Retinal pigment epithelial cell (primary cell): ENCODE data around the gene UGT1A10.
A peak's percentile ranks its signal among the peaks of the same experiment; 100 is the strongest.

Source experiments
- DNase-seq: peaks from one replicate; pipeline ENCODE4 v3.0.0-alpha.2; 2010; ENCODE audit warnings: low read depth
- H3K4me3 ChIP-seq: 2 replicates; pipeline ENCODE4 v1.5.1; 2011; ENCODE audit warnings: mild to moderate bottlenecking, low read length, control low read depth, moderate library complexity
- TF ChIP-seq, protein P1 (sequence below): conservative IDR thresholded peaks from 2 replicates; pipeline ENCODE4 v1.5.1; 2011; ENCODE audit warnings: low read depth, low read length, control low read depth, inconsistent platforms

Gene UGT1A10

DNA sequence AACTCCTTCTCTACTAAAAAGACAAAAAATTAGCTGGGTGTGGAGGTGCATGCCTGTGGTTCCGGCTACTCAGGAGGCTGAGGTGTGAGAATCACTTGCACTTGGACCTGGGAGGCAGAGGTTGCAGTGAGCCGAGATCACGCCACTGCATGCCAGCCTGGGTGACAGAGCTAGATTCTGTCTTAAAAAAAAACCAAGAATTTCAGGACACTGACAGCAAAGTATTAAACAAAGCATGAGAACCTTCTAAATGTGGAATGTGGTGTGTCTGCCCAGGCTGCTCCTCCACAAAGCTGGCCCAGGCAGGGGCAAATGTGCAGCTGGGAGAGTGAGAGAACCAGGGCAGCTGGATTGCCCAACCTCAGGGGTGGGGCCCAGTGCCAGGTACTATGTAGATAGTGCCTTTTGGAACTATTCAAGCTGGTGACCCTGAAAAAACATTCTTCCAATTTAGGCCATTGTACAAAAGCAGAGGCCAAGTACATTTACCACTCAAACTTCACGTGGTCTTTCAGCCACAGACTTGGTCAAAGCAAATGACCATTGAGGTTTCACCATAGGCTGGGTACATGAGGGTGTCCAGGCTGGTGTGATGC is 69.8 kb downstream of the UGT1A10 start:
- TF ChIP-seq, protein P1, sequence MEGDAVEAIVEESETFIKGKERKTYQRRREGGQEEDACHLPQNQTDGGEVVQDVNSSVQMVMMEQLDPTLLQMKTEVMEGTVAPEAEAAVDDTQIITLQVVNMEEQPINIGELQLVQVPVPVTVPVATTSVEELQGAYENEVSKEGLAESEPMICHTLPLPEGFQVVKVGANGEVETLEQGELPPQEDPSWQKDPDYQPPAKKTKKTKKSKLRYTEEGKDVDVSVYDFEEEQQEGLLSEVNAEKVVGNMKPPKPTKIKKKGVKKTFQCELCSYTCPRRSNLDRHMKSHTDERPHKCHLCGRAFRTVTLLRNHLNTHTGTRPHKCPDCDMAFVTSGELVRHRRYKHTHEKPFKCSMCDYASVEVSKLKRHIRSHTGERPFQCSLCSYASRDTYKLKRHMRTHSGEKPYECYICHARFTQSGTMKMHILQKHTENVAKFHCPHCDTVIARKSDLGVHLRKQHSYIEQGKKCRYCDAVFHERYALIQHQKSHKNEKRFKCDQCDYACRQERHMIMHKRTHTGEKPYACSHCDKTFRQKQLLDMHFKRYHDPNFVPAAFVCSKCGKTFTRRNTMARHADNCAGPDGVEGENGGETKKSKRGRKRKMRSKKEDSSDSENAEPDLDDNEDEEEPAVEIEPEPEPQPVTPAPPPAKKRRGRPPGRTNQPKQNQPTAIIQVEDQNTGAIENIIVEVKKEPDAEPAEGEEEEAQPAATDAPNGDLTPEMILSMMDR, result no peak
- no peak overlapping the region for H3K4me3 ChIP-seq
- DNase-seq, result no peak

DNA sequence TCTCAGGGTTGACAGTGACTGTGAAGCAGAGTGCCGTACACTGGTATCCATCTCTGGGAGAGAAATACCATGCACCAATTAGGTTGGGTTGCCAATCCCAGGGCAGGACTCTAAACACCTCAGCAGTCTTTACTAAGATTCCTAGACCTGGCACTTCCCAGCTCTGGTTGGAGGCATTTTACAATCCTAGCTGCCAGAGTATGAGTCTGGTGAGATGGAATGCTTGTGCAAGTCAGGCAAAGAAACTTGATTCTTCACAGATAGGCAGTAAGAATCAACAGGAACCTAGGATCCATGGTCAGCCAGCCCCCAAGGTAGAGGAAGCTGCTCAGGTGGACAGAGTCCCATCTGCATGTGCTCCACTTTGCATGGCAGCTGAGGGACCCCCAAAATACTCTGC is 70.5 kb downstream of the UGT1A10 start:
- H3K4me3 ChIP-seq, result no peak overlapping the region
- DNase-seq, result no peak
- TF ChIP-seq, protein P1, result no peak

DNA sequence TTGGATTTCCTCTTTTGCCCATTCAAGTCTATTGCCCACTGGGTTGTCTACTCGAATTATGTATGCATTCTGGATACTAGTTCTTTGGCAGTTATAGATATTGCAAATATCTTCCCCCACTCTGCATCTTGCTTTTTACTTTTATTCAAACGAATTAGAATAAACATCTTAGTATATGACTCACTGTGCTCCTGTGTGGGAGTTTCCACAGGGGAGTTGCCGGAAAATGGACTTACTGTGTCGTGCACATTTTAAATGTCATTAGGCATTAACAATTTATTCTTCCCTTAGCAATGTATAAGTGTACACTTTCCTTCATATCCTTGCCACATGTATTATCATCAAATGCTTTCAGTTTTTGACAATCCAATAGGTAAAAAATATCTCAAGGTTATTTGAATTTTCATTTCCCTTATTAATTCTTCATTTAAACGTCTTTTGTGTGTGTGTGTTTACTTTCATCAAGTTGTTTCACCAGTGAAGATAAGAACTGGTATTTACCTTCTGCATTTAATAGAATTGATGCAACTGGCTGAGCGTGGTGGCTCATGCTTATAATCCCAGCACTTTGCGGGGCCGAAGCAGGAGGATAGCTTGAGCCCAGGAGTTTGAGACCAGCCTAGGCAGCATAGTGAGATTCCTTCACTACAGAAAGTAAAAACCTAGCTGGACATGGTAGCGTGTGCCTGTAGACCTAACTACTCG is 71.8 kb downstream of the UGT1A10 start:
- H3K4me3 ChIP-seq, result no peak overlapping the region
- no peak for DNase-seq
- TF ChIP-seq, protein P1, result no peak

DNA sequence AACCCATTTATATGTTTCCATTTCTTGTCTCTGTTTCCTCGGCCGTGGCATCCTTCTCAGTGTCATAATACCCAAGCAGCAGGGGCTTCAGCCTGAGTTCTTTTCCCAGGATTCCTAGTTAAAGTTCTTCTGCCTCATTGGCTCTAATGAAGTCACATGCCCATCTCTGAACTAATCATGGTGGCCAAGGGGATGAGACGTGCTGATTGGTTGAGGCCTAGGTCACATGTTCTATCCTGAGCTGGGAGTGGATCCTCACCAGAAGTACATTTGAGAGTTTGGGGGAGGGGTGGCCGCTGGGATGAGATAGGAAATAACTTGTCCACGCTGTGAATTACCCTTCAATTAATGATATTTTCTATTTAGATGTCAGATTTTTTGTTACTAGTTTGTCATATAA is 72.7 kb downstream of the UGT1A10 start:
- DNase-seq, result no peak
- TF ChIP-seq, protein P1, result no peak
- H3K4me3 ChIP-seq, result no peak overlapping the region

DNA sequence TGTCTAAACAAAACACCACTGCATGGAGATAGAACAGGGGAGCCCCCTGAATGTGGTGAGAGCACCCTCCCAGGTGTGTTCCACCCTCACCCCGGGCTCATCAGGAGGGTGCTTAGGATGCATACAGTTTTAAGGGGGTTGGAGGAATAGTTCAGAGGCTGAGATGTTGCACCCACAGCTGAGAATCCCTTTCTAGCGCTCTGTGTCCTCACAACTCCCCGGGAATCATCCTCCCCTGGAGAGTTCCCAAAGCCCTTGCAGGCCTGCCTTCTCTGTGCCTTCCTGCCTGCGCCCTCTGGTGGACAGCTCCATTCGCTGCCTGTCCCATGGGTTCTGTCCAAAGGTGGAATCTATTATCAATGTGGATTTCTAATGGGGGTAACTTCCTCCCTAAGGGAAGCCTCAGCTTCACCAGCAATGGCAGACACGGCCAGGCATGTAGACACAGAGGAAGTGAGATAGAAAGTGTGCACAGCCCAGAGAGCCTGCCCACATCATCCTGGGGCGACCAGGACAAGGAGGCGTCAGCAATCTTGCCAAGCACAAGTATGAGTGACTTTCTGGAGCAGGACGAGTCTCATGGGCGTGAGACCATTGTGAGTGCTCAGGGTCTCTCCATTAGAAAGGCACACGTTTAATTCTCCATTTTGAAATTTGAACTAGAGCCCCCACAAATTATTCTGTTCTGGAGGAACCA is 75.2 kb downstream of the UGT1A10 start:
- TF ChIP-seq, protein P1, result peak; percentile 98

DNA sequence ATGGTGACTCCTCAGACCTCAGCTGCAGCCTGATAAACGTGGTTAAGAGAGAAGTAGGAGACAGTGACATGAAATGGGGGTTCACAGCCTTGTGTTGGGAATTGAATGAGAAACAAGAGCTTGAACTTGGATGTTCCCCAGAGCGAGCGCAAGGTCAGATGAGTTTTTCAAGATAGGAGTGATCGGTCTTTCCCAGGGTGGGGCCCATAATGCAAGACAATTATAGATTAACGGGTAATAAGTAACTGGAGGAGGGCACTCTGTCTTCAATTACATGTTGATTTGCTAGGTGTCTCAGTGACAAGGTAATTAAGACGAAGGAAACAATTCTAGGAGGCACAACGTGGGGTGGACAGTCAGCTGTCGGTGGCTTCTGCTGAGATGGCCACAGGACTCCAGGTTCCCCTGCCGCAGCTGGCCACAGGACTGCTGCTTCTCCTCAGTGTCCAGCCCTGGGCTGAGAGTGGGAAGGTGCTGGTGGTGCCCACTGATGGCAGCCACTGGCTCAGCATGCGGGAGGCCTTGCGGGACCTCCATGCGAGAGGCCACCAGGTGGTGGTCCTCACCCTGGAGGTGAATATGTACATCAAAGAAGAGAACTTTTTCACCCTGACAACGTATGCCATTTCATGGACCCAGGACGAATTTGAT is 76.5 kb downstream of the UGT1A10 start, which contains the start of gene UGT1A5:
Gene UGT1A5 (plus strand): TSS at position 297 of the 651 bp plus-strand sequence. CDS start 85 bp downstream, at position 382.
- DNase-seq, result no peak
- TF ChIP-seq, protein P1, result no peak
- H3K4me3 ChIP-seq, result no peak within 1 kb of the TSS

More for the DNA sequence above, 75.2 kb downstream of the UGT1A10 start:
- no peak overlapping the region for H3K4me3 ChIP-seq
- DNase-seq, result no peak
